H1 (cell line): ENCODE results near the gene RAPH1. TPM values are rescaled to one million over a fixed set of nuclear protein-coding genes. Genes with fewer than 3 reads are reported as not detected.

Experiments used
- CTCF ChIA-PET: fragments of 300-600 bp; sonication (Branson Sonifier 250); formaldehyde crosslinking; loops from one replicate; lab custom pipeline; 2021; ENCODE audit not compliant: partially characterized antibody; lab: Charles Lee
- POLR2A ChIA-PET: fragments of 300-600 bp; sonication (Branson Sonifier 250); formaldehyde crosslinking; loops from one replicate; lab custom pipeline; 2021; ENCODE audit warnings: inconsistent platforms; ENCODE audit not compliant: partially characterized antibody; lab: Charles Lee
- DNase-seq, 2 experiments: peaks; one replicate each; pipeline versions ENCODE4 v3.0.0 to v3.0.0-alpha.2; 2010 to 2022; ENCODE audit warnings: low spot score in 2 of 2, low read depth in 1 of 2, mixed read lengths in 1 of 2
- FAIRE-seq: peaks from 2 replicates; lab custom pipeline; 2011; peaks lifted over from hg19 to GRCh38; lab: Jason Lieb, UNC
- H2AFZ ChIP-seq: 2 replicates; pipeline ENCODE4 v1.8.1; 2012; ENCODE audit warnings: low read length, inconsistent platforms
- H2AK5ac ChIP-seq: 2 replicates; pipeline ENCODE4 v1.6.1; 2013; ENCODE audit warnings: low read depth, low read length
- H2BK120ac ChIP-seq: replicated peaks from 2 replicates; pipeline ENCODE3; 2013; ENCODE audit warnings: low read depth, low read length, inconsistent platforms
- H2BK12ac ChIP-seq: 2 replicates; pipeline ENCODE4 v1.6.1; 2013; ENCODE audit warnings: low read depth, low read length
- H2BK15ac ChIP-seq: 2 replicates; pipeline ENCODE4 v1.6.1; 2013; ENCODE audit warnings: low read length
- H2BK20ac ChIP-seq: 2 replicates; pipeline ENCODE4 v1.6.1; 2013; ENCODE audit warnings: low read length
- H2BK5ac ChIP-seq: 2 replicates; pipeline ENCODE4 v1.6.1; 2013; ENCODE audit warnings: low read depth, low read length
- H3K14ac ChIP-seq: 2 replicates; pipeline ENCODE4 v1.6.1; 2013; ENCODE audit warnings: inconsistent platforms; ENCODE audit not compliant: insufficient read length
- H3K18ac ChIP-seq: 2 replicates; pipeline ENCODE4 v1.6.1; 2013; ENCODE audit warnings: low read length; ENCODE audit errors: extremely low read depth
- H3K23ac ChIP-seq: 2 replicates; pipeline ENCODE4 v1.6.1; 2013; ENCODE audit warnings: inconsistent platforms; ENCODE audit not compliant: insufficient read length
- H3K23me2 ChIP-seq: 2 replicates; pipeline ENCODE4 v1.6.1; 2013; ENCODE audit warnings: low read depth, low read length
- H3K27ac ChIP-seq: 2 replicates; pipeline ENCODE4 v1.6.1; 2011; ENCODE audit warnings: low read depth, low read length, inconsistent platforms
- H3K27me3 ChIP-seq, 4 experiments: replicated peaks in 1 of 4; 1 replicate in 1 of 4; 2 replicates in 3 of 4; pipeline versions ENCODE4 v1.6.1 to v1.8.1; 2011 to 2013; ENCODE audit warnings: low read length in 3 of 4, mild to moderate bottlenecking in 3 of 4, inconsistent platforms in 2 of 4, mixed read lengths in 2 of 4, moderate library complexity in 1 of 4; ENCODE audit not compliant: control insufficient read depth in 3 of 4, insufficient read depth in 3 of 4; ENCODE audit errors: extremely low read depth in 1 of 4
- H3K36me3 ChIP-seq, 4 experiments: 2 replicates each; pipeline versions ENCODE4 v1.6.1 to v1.8.1; 2011 to 2013; ENCODE audit warnings: mild to moderate bottlenecking in 4 of 4, low read length in 3 of 4, moderate library complexity in 2 of 4, control low read depth in 1 of 4, inconsistent platforms in 1 of 4; ENCODE audit not compliant: insufficient read depth in 4 of 4, control insufficient read depth in 2 of 4
- H3K4ac ChIP-seq: replicated peaks from 2 replicates; pipeline ENCODE3; 2013; ENCODE audit warnings: low read length, low read depth, mixed read lengths, inconsistent platforms; ENCODE audit not compliant: insufficient read length
- H3K4me1 ChIP-seq, 4 experiments: replicated peaks in 1 of 4; 1 replicate in 1 of 4; 2 replicates in 3 of 4; pipeline versions ENCODE4 v1.6.1 to v1.8.1; 2011 to 2013; ENCODE audit warnings: low read length in 3 of 4, inconsistent platforms in 2 of 4, mixed read lengths in 1 of 4; ENCODE audit not compliant: insufficient read depth in 4 of 4, control insufficient read depth in 3 of 4
- H3K4me2 ChIP-seq, 2 experiments: 2 replicates each; pipeline versions ENCODE4 v1.6.1 to v1.8.1; 2011 to 2013; ENCODE audit warnings: low read depth in 2 of 2, low read length in 2 of 2, control low read depth in 1 of 2, inconsistent platforms in 1 of 2, mild to moderate bottlenecking in 1 of 2; ENCODE audit not compliant: insufficient read depth in 1 of 2
- H3K4me3 ChIP-seq, 4 experiments: fragments of 200-600, 300-600 bp in 1 of 4; sonication (generic), shearing (Covaris generic), sonication (Bioruptor Twin) in 1 of 4; 2 replicates each; pipeline versions ENCODE4 v1.5.1 to v1.8.1; 2011 to 2016; ENCODE audit warnings: low read length in 4 of 4, low read depth in 3 of 4, control low read depth in 2 of 4, inconsistent platforms in 2 of 4, mild to moderate bottlenecking in 2 of 4, mixed read lengths in 1 of 4, moderate library complexity in 1 of 4; ENCODE audit not compliant: insufficient read depth in 2 of 4; ENCODE audit errors: extremely low read depth in 1 of 4
- H3K56ac ChIP-seq: replicated peaks from 2 replicates; pipeline ENCODE3; 2013; ENCODE audit warnings: low read depth, mild to moderate bottlenecking, mixed read lengths, low read length, inconsistent platforms; ENCODE audit not compliant: insufficient read length
- H3K79me1 ChIP-seq: 2 replicates; pipeline ENCODE4 v1.6.1; 2013; ENCODE audit warnings: low read depth, low read length, control low read depth
- H3K79me2 ChIP-seq, 2 experiments: 2 replicates each; pipeline versions ENCODE4 v1.6.1 to v1.8.1; 2012 to 2013; ENCODE audit warnings: low read length in 2 of 2, mild to moderate bottlenecking in 2 of 2, inconsistent platforms in 1 of 2; ENCODE audit not compliant: insufficient read depth in 2 of 2, control insufficient read depth in 1 of 2
- H3K9ac ChIP-seq, 4 experiments: replicated peaks in 1 of 4; 1 replicate in 1 of 4; 2 replicates in 3 of 4; pipeline versions ENCODE4 v1.6.1 to v1.8.1; 2011 to 2013; ENCODE audit warnings: low read depth in 3 of 4, low read length in 3 of 4, control low read depth in 2 of 4, mild to moderate bottlenecking in 2 of 4, moderate library complexity in 2 of 4, inconsistent platforms in 1 of 4; ENCODE audit errors: extremely low read depth in 1 of 4
- H3K9me3 ChIP-seq, 2 experiments: 2 replicates each; pipeline versions ENCODE4 v1.6.1 to v1.8.1; 2012 to 2013; ENCODE audit warnings: mild to moderate bottlenecking in 2 of 2, moderate library complexity in 2 of 2, control low read depth in 1 of 2, inconsistent platforms in 1 of 2, low read depth in 1 of 2, low read length in 1 of 2, mixed read lengths in 1 of 2; ENCODE audit not compliant: insufficient read depth in 2 of 2
- H4K20me1 ChIP-seq, 2 experiments: replicated peaks in 1 of 2; 2 replicates each; pipeline versions ENCODE3 to v1.8.1; 2011 to 2013; ENCODE audit warnings: inconsistent platforms in 2 of 2, low read length in 2 of 2, mild to moderate bottlenecking in 1 of 2; ENCODE audit not compliant: insufficient read depth in 2 of 2, control insufficient read depth in 1 of 2
- H4K5ac ChIP-seq: 2 replicates; pipeline ENCODE4 v1.6.1; 2013; ENCODE audit warnings: low read length, low read depth, mixed read lengths, inconsistent platforms; ENCODE audit not compliant: insufficient read length
- H4K8ac ChIP-seq: 2 replicates; pipeline ENCODE4 v1.8.0; 2013; ENCODE audit warnings: mild to moderate bottlenecking, moderate library complexity, low read length, inconsistent platforms; ENCODE audit not compliant: insufficient read depth; ENCODE audit errors: extremely low read depth
- H4K91ac ChIP-seq: replicated peaks from 2 replicates; pipeline ENCODE3; 2013; ENCODE audit warnings: low read length, mixed read lengths, inconsistent platforms; ENCODE audit not compliant: insufficient read length
- BCL11A ChIP-seq, 2 experiments: IDR thresholded peaks; one replicate each; pipeline ENCODE4 v1.6.1; 2011; ENCODE audit warnings: low read depth in 2 of 2, low read length in 2 of 2, mild to moderate bottlenecking in 2 of 2
- BRCA1 ChIP-seq: IDR thresholded peaks from 2 replicates; pipeline ENCODE4 v1.6.1; 2012; ENCODE audit warnings: low read depth, low read length, improper control_type of control experiment
- CBX8 ChIP-seq: fragments of 300-800, 300-1000 bp; sonication (generic); IDR thresholded peaks from 2 replicates; pipeline ENCODE4 v1.7.1; 2016; ENCODE audit warnings: low read depth, low read length, borderline replicate concordance
- CEBPB ChIP-seq: IDR thresholded peaks from 2 replicates; pipeline ENCODE4 v1.6.1; 2012; ENCODE audit warnings: low read depth, low read length
- EZH2 ChIP-seq: fragments of 200-600 bp; sonication (generic); IDR thresholded peaks from 2 replicates; pipeline ENCODE4 v1.7.1; 2012; ENCODE audit warnings: low read depth, mild to moderate bottlenecking, moderate library complexity, low read length, inconsistent platforms; ENCODE audit not compliant: severe bottlenecking
- JUND ChIP-seq: IDR thresholded peaks from 2 replicates; pipeline ENCODE4 v1.6.1; 2011; ENCODE audit warnings: mild to moderate bottlenecking, improper control_type of control experiment, low read length
- KDM1A ChIP-seq: fragments of 200-600, 300-600 bp; sonication (generic); IDR thresholded peaks from 2 replicates; pipeline ENCODE4 v1.7.1; 2016; ENCODE audit warnings: mild to moderate bottlenecking, low read length, borderline replicate concordance
- KDM5A ChIP-seq: fragments of 200-600 bp; IDR thresholded peaks from 2 replicates; pipeline ENCODE4 v1.7.1; 2012; ENCODE audit warnings: mild to moderate bottlenecking, low read length, inconsistent platforms, mixed read lengths
- PHF8 ChIP-seq: fragments of 200-600 bp; sonication (generic); conservative IDR thresholded peaks from 2 replicates; pipeline ENCODE4 v1.7.1; 2012; ENCODE audit warnings: low read depth, mild to moderate bottlenecking, inconsistent platforms, low read length, moderate library complexity
- POU5F1 ChIP-seq: IDR thresholded peaks from 2 replicates; pipeline ENCODE4 v1.6.1; 2011; ENCODE audit warnings: low read depth, mild to moderate bottlenecking, low read length, moderate library complexity
- SIX5 ChIP-seq: IDR thresholded peaks from 2 replicates; pipeline ENCODE4 v1.6.1; 2011; ENCODE audit warnings: mild to moderate bottlenecking, low read depth, low read length
- WGBS, 2 experiments: shearing (Covaris generic) in 1 of 2; methylation state at CpG; one replicate each; pipeline versions ENCODE4 v1.1.6 to v1.1.7; 2013 to 2015; ENCODE audit warnings: low lambda C conversion rate in 2 of 2, mixed read lengths in 2 of 2, inconsistent platforms in 1 of 2, low coverage in 1 of 2, missing lambda C conversion rate in 1 of 2; ENCODE audit not compliant: insufficient replicate concordance in 2 of 2, insufficient coverage in 1 of 2, insufficient read length in 1 of 2; ENCODE audit errors: extremely low coverage in 1 of 2, missing lambda C conversion rate in 1 of 2; 5-methylcytosine and 5-hydroxymethylcytosine counted together
- polyA plus RNA-seq, 7 experiments: library from polyadenylated mRNA; depleted of rRNA in 3 of 7; stranded (reverse) in 5 of 7; unstranded in 2 of 7; fragments of >200 nt in 5 of 7; fragments of 200-250 nt in 2 of 7; gene quantifications; 1 replicate in 5 of 7; 2 replicates in 1 of 7; 4 replicates in 1 of 7; pipeline versions ENCODE4 v1.2.1 to v1.2.3, GENCODE V29; 2011 to 2013; ENCODE audit warnings: missing spikeins in 2 of 7, mixed read lengths in 2 of 7
- total RNA-seq: library from RNA; stranded (reverse); fragmentation: NEBNext Ultra II Directional; extraction: Animal tissue kit (Norgen Biotek cat#: 25700); gene quantifications from 2 replicates; pipeline ENCODE4 v1.2.1, GENCODE V29; 2021
- TF ChIP-seq, protein P1 (sequence below), 3 experiments: IDR thresholded peaks; 1 replicate in 2 of 3; 2 replicates in 1 of 3; pipeline versions ENCODE4 v1.5.1 to v1.6.1; 2011; ENCODE audit warnings: low read length in 3 of 3, mild to moderate bottlenecking in 3 of 3, inconsistent platforms in 2 of 3, low read depth in 1 of 3, moderate library complexity in 1 of 3; ENCODE audit not compliant: insufficient read depth in 1 of 3; ENCODE audit errors: control extremely low read depth in 1 of 3

Gene RAPH1
- total and polyA plus RNA-seq, 2 of the 8 experiments (the other 6 are each of a cell fraction or from before 2014, with no cell fraction given): 3.8 to 27.4 TPM

DNA sequence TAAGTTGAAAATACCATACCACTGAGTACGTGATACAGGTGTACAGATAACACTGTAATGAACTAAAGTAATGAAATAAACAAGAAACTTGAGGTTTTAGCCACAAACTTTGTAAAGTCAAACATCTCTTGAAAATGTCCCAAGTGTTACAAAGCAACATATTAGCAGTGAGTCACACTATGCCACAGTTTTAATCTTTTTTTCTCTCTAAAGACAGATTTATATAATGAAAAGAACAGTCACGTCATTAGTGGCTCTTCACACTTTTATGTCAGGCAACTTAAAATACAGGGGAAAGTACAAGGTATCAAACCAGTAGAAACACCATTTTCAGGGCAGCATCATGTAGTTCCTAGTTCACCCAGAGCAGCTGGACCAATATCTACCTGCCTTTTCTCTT, 42.1 kb downstream of the RAPH1 start:
- no peaks in the 10 kb centered on the region for H4K20me1 ChIP-seq
- H3K56ac ChIP-seq: no peak overlapping the region
- H3K9me3 ChIP-seq: no peaks in the 10 kb centered on the region
- H4K91ac ChIP-seq: no peak overlapping the region
- ChIA-PET CTCF (interaction anchor here (0.8 kb wide), 1 partner anchor 322 kb away, joined by 4 read pairs; no protein-coding TSS in a partner anchor), POLR2A (no interaction called here)
- H3K79me1 ChIP-seq: no peaks in the 10 kb centered on the region
- no peak overlapping the region for H4K8ac ChIP-seq
- H3K4me3 ChIP-seq: no peak overlapping the region
- no peak overlapping the region for H2BK5ac ChIP-seq
- H3K4me1 ChIP-seq: no peaks in the 10 kb centered on the region
- H3K27ac ChIP-seq: no peak overlapping the region
- no peak overlapping the region for H2BK12ac ChIP-seq
- H2BK15ac ChIP-seq: no peak overlapping the region
- H2AK5ac ChIP-seq: no peak overlapping the region
- H2AFZ ChIP-seq: no peak overlapping the region
- no peak overlapping the region for H3K9ac ChIP-seq
- peaks cover 0 to 1% (median 0%) of the 10 kb centered on the region in 4 experiments; a peak in 1 of 7 replicates for H3K27me3 ChIP-seq
- H4K5ac ChIP-seq: no peak overlapping the region
- 91% methylated on average over 2 of the region's 2 CpGs; no CpG with 5 or more reads in 1 of the 2 experiments for WGBS, 2 experiments
- no peak overlapping the region for H3K18ac ChIP-seq
- no peak overlapping the region for H2BK120ac ChIP-seq
- no peaks in the 10 kb centered on the region for H3K23me2 ChIP-seq
- H3K4ac ChIP-seq: no peak overlapping the region
- no peak overlapping the region for H3K4me2 ChIP-seq
- H2BK20ac ChIP-seq: no peak overlapping the region
- no peak for FAIRE-seq
- H3K14ac ChIP-seq: no peak overlapping the region
- 0 out of 4 replicates have a peak, but pooled peaks cover 0 to 7% of the 10 kb centered on the region in 2 experiments for H3K79me2 ChIP-seq
- H3K23ac ChIP-seq: no peak overlapping the region
- peaks cover 0 to 20% (median 5%) of the 10 kb centered on the region in 4 experiments; a peak in 6 of 8 replicates for H3K36me3 ChIP-seq
- no peak for DNase-seq
- no peak for TF ChIP-seq JUND
- no peak for TF ChIP-seq KDM1A
- no peak for TF ChIP-seq CEBPB
- TF ChIP-seq SIX5: no peak
- TF ChIP-seq EZH2: no peak
- TF ChIP-seq, protein P1, sequence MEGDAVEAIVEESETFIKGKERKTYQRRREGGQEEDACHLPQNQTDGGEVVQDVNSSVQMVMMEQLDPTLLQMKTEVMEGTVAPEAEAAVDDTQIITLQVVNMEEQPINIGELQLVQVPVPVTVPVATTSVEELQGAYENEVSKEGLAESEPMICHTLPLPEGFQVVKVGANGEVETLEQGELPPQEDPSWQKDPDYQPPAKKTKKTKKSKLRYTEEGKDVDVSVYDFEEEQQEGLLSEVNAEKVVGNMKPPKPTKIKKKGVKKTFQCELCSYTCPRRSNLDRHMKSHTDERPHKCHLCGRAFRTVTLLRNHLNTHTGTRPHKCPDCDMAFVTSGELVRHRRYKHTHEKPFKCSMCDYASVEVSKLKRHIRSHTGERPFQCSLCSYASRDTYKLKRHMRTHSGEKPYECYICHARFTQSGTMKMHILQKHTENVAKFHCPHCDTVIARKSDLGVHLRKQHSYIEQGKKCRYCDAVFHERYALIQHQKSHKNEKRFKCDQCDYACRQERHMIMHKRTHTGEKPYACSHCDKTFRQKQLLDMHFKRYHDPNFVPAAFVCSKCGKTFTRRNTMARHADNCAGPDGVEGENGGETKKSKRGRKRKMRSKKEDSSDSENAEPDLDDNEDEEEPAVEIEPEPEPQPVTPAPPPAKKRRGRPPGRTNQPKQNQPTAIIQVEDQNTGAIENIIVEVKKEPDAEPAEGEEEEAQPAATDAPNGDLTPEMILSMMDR (IDR thresholded peaks at IDR 0.05; ENCODE audit: control extremely low read depth in 1 of 3, insufficient read depth in 1 of 3, low read depth in 1 of 3, low read length in 3 of 3): no peak
- no peak for TF ChIP-seq BRCA1
- no peak for TF ChIP-seq PHF8
- TF ChIP-seq BCL11A (IDR thresholded peaks at IDR 0.05; ENCODE audit: low read depth in 2 of 2, low read length in 2 of 2): no peak
- TF ChIP-seq KDM5A: no peak
- TF ChIP-seq POU5F1: no peak
- no peak for TF ChIP-seq CBX8
